Mucosa of stomach (tissue), 1 donor: ENCODE measurements around the gene GBP2.
"Not testable (repeated sequence)": the region's sequence is repeated elsewhere in the genome, so short reads cannot be mapped to it uniquely, and the experiment has no call there.

ENCODE experiments used
- H3K27me3 ChIP-seq: one replicate; pipeline ENCODE4 v1.7.0; 2013; ENCODE audit warnings: mild to moderate bottlenecking, low read length; ENCODE audit not compliant: control insufficient read depth, insufficient read depth
- H3K36me3 ChIP-seq: one replicate; pipeline ENCODE4 v1.7.0; 2013; ENCODE audit warnings: low read length; ENCODE audit not compliant: control insufficient read depth, insufficient read depth
- H3K4me1 ChIP-seq: one replicate; pipeline ENCODE4 v1.7.0; 2013; ENCODE audit warnings: mild to moderate bottlenecking, low read length; ENCODE audit not compliant: control insufficient read depth, insufficient read depth
- H3K4me3 ChIP-seq: one replicate; pipeline ENCODE4 v1.7.0; 2013; ENCODE audit warnings: low read length
- H3K9ac ChIP-seq: one replicate; pipeline ENCODE4 v1.7.0; 2013; ENCODE audit warnings: mild to moderate bottlenecking, low read length, moderate library complexity
- H3K9me3 ChIP-seq: one replicate; pipeline ENCODE4 v1.7.0; 2013; ENCODE audit warnings: mild to moderate bottlenecking, low read length, moderate library complexity; ENCODE audit not compliant: control insufficient read depth
- donor health status: Pancreatic carcinoma.

GBP2 gene

GRCh38 chr1:89080068-89080467 lies 45.8 kb downstream of the GBP2 start:
- H3K36me3 ChIP-seq, H3K27me3 ChIP-seq, H3K4me1 ChIP-seq: not testable (repeated sequence)

GRCh38 chr1:89072466-89073065 lies 53.3 kb downstream of the GBP2 start:
- H3K36me3 ChIP-seq = not testable (repeated sequence)

More at GRCh38 chr1:89080068-89080467, 45.8 kb downstream of the GBP2 start:
- H3K4me3 ChIP-seq, H3K9ac ChIP-seq, H3K9me3 ChIP-seq: not testable (repeated sequence)

GRCh38 chr1:89070509-89070908 lies 55.4 kb downstream of the GBP2 start:
- no peaks in the 10 kb centered on the region for H3K36me3 ChIP-seq
- no peak overlapping the region for H3K4me3 ChIP-seq
- no peaks in the 10 kb centered on the region for H3K27me3 ChIP-seq
- H3K9ac ChIP-seq = no peak overlapping the region
- no peaks in the 10 kb centered on the region for H3K9me3 ChIP-seq
- peaks cover 2% of the 10 kb centered on the region for H3K4me1 ChIP-seq

More at GRCh38 chr1:89072466-89073065, 53.3 kb downstream of the GBP2 start:
- H3K4me1 ChIP-seq, H3K27me3 ChIP-seq, H3K9ac ChIP-seq, H3K4me3 ChIP-seq, H3K9me3 ChIP-seq: not testable (repeated sequence)

- H3K4me1 ChIP-seq = peaks cover 5% of the 10 kb centered on the region
- H3K36me3 ChIP-seq = no peaks in the 10 kb centered on the region
- no peak overlapping the region for H3K9ac ChIP-seq
- H3K27me3 ChIP-seq = no peaks in the 10 kb centered on the region
- no peak overlapping the region for H3K4me3 ChIP-seq
- no peaks in the 10 kb centered on the region for H3K9me3 ChIP-seq
Measured at GRCh38 chr1:89069951-89070350, 56.0 kb downstream of the GBP2 start.

GRCh38 chr1:89068291-89068690 lies 57.6 kb downstream of the GBP2 start:
- Histone ChIP-seq H3K4me1 (peaks cover 5% of the 10 kb centered on the region), H3K36me3 (no peaks in the 10 kb centered on the region), H3K27me3 (no peaks in the 10 kb centered on the region), H3K4me3 (no peak overlapping the region), H3K9ac (no peak overlapping the region), H3K9me3 (no peaks in the 10 kb centered on the region)

GRCh38 chr1:89065079-89065868 lies 60.6 kb downstream of the GBP2 start, which contains the start of gene GBP1:
Gene GBP1 (minus strand): TSS chr1:89065208. CDS start chr1:89063234, 1,974 bp downstream.
- H3K4me1 ChIP-seq = peaks cover 5% of the 10 kb centered on the region

GRCh38 chr1:89064632-89065031 lies 61.3 kb downstream of the GBP2 start:
- H3K27me3 ChIP-seq = no peaks in the 10 kb centered on the region
- peaks cover 5% of the 10 kb centered on the region for H3K4me1 ChIP-seq
- H3K4me3 ChIP-seq = peak overlapping the region; percentile 43
- peak overlapping the region; percentile 72 for H3K9ac ChIP-seq
- H3K9me3 ChIP-seq = no peaks in the 10 kb centered on the region
- no peaks in the 10 kb centered on the region for H3K36me3 ChIP-seq

More at GRCh38 chr1:89065079-89065868, 60.6 kb downstream of the GBP2 start, which contains the start of gene GBP1:
- no peaks in the 10 kb centered on the region for H3K9me3 ChIP-seq
- H3K9ac ChIP-seq = peak within 1 kb of the TSS; percentile 72
- H3K27me3 ChIP-seq = no peaks in the 10 kb centered on the region
- peak within 1 kb of the TSS; percentile 43 for H3K4me3 ChIP-seq
- no peaks in the 10 kb centered on the region for H3K36me3 ChIP-seq

- Histone ChIP-seq H3K9me3 (no peaks in the 10 kb centered on the region), H3K4me1 (peaks cover 5% of the 10 kb centered on the region), H3K9ac (no peak overlapping the region), H3K4me3 (no peak overlapping the region), H3K27me3 (no peaks in the 10 kb centered on the region), H3K36me3 (no peaks in the 10 kb centered on the region)
Measured at GRCh38 chr1:89063094-89063493, 62.8 kb downstream of the GBP2 start.

GRCh38 chr1:89060091-89060490 lies 65.8 kb downstream of the GBP2 start:
- H3K36me3 ChIP-seq = no peaks in the 10 kb centered on the region
- no peak overlapping the region for H3K4me3 ChIP-seq
- H3K27me3 ChIP-seq = no peaks in the 10 kb centered on the region
- no peaks in the 10 kb centered on the region for H3K9me3 ChIP-seq
- no peaks in the 10 kb centered on the region for H3K4me1 ChIP-seq
- no peak overlapping the region for H3K9ac ChIP-seq
